Ureter (tissue), 1 donor: ENCODE measurements around the gene TEPSIN. TPM values are rescaled to one million over a fixed set of nuclear protein-coding genes. Genes with fewer than 3 reads are reported as not detected.

Source experiments
- DNase-seq: peaks from one replicate; pipeline ENCODE4 v3.0.0-alpha.2; 2020; ENCODE audit warnings: low spot score
- total RNA-seq: library from RNA; stranded (reverse); gene quantifications from one replicate; pipeline ENCODE4 v1.2.4, GENCODE V29; 2023
- donor health status: DM: yes; HTN: yes; CAD: no.

Gene TEPSIN
- total RNA-seq, 1 donor from 2014 or later: 37.1 TPM

DNA sequence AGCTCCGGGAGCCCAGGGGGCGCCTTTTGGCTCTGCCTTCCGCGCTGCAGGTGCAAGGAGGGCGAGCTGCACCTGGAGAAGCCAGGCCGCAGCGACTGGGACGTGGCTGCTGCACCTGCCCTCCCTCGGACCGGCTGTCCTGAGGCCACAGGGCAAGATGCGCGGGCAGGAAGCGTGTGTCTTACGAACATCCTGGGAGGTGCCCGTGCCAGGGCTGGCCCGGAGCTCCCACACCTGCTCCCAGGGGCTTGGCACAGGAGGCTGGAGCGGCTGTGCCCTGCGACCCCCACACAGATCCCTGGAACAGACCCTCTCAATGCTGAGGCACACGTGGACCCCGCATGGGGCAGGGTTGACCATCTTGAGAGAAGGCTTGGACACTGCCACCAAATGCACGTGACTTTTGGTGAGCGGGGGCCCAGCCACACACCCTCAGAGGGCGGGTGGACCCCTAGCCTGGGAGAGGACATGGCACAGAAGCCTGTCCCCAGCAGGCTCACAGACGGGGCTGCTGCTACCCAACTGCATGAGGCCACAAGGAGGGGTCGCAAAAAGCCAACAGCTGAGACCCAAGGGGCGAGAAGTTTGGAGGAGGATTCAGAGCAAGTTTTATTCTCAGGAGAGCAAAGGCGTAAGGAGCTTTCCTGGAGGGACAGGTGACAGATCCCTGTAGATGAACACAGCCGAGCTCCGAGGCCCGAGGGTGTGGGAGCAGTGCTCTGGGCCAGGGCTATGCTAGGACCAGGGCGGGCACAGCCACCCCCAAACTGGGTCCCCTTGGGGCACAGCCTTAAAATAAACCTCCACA is 11.6 kb upstream of the TEPSIN start:
- DNase-seq: no peak

DNA sequence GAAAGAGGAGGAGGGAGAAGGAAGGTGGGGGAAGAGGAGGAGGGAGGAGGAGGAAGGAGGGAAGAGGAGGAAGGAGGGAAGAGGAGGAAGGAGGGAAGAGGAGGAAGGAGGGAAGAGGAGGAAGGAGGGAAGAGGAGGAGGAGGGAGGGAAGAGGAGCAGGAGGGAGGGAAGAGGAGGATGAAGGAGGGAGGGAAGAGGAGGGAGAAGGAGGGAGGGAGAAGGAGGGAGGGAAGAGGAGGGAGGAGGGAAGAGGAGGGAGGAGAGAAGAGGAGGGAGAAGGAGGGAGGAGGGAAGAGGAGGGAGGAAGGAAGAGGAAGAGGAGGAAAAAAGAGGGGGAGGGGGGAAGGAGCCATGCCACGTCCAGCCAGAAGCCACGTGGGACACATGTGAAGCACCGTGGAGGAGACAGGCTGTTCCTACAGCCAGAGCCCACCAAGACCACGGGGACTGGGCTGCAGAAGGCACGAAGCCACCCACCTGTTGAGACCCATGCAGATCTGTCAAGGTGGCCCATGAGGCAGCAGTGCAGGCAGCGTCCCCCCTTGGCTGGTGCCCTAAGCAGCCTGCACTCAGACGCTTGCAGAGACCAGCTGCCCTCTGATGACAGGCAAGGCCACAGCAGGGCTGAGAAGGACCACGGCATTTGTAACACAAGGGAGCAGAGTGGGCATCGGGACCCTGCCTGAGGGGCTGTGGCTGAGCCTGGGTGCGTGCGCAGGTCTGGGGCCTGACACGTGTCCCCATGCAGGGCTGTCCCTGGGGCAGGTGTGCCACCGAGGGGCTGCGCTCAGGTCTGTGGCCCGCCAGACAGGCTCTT is 10.6 kb upstream of the TEPSIN start:
- no peak for DNase-seq

DNA sequence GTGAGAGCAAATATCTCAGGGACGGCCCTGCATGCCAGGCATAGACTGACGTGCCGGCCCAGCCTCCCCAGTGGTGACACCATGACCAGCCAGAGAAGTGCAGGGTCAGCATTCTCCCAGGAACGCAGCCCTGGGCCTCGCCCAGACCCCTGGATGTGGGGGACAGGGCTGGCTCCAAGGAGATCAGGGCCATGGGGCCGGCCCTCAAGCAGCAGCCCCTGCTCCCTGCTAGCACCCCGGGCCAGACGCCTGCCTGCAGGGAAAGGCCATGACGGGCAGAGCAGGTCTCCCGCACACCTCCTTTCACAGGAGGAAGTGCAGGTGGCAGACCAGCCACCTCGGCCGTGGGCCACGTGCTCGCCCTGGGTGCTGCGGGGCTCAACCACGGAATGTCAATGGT is 9.8 kb upstream of the TEPSIN start:
- no peak for DNase-seq

DNA sequence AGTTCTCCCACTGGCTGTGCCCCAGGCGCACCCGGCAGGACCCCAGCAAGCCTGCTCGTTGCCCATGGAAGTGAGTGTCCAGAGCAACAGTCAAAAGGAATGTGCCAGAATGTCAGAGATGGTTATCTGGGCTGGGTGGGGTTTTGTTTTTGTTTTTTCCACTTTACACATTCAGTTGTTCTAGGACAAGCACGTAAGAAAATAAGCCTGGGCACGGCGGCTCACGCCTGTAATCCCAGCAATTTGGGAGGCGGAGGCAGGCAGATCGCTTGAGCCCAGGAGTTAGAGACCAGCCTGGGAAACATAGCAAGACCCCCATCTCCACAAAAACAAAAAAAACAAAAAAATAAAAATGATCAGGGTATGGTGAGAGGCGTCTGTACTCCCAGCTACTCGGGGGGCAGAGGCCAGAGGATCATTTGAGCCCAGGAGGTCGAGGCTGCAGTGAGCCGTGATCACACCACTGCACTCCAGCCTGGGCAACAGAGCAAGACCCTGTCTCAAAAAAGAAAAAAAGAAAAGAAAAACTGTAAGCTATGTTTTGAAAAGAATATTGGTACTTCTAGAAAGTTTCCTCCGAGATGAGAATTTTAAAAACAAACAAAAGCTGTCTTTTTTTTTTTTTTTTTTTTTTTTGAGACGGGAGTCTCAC is 8.6 kb upstream of the TEPSIN start:
- DNase-seq: no peak

DNA sequence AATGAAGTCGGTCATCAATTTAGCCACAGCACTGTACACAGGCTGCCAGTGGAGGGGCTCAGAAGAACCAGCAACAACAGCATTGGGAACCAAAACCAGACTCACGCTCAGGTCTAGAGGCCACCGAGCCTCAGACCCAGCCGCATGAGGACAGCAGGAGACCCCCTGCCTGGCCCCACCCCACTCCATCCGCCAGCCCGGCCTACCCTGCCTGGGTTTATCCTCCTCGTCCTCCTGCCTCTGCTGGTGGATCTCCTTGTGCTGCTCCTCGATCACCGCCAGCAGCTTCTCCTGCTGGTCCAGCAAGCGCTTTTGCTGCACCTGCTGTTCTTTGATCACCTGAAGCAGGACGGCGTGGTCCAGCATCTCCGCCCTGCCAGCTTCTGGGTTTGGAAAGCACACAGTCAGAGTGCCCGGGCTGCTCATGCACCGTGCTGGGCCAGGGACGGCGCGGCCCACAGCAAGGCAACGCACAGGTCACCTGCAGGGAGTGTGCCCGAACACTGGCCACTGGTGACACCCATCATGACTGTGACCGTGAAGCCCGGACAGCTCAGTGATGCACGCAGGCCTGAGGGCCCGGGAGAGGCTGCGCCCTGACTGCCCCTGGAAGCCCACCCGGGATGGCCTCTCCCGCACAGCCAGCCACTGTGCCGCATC is 8.0 kb upstream of the TEPSIN start:
- DNase-seq: no peak

DNA sequence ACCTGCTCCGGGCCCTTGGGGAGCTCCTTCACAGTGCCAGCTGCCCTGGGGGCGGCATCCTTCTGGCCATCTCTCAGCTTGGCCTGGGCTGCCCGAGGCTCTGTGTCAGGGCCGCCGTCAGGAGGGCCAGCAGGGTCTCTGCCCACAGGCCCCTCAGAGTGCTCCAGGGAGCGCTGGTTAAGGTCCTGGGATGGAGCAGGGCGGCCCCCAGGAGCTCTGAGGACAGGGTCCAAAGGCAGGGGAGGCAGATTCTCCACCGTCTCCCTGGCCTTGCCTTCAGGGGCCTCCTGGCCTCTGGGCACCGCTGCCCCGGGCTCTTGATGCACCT is 7.5 kb upstream of the TEPSIN start:
- DNase-seq: no peak

DNA sequence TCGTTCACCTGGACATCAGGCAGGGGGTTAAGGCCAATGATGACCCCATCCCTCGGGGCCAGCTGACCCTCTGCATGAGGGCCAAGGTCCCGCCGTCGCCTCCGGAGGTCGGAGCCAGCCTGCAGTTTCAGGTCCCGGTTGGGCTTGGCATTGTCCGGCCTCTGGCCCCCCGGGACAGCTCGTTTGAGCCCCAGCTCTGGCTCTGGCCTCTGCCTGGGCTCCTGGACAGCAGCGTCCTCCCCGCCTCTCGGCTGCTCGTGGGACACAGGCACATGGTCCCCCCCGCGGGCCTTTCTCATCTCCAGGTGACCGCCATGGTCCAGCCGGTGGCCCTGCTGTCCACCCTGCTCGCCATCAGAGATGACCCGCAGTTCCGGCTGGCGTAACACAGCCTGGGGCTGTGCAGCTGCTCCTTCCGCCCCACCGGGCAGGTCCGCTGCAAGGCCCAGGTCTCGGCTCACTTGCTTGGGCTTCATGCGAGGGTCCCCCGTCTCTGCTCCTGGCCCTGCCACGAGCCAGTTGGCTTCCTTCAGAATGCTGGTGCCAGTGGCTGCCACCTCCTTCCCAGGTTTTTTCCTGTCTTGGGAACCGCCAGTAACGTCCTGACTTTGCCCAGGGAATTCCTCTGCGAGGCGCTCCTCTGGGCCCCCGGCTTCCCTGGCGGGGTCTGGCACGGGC is 6.9 kb upstream of the TEPSIN start:
- DNase-seq: no peak

DNA sequence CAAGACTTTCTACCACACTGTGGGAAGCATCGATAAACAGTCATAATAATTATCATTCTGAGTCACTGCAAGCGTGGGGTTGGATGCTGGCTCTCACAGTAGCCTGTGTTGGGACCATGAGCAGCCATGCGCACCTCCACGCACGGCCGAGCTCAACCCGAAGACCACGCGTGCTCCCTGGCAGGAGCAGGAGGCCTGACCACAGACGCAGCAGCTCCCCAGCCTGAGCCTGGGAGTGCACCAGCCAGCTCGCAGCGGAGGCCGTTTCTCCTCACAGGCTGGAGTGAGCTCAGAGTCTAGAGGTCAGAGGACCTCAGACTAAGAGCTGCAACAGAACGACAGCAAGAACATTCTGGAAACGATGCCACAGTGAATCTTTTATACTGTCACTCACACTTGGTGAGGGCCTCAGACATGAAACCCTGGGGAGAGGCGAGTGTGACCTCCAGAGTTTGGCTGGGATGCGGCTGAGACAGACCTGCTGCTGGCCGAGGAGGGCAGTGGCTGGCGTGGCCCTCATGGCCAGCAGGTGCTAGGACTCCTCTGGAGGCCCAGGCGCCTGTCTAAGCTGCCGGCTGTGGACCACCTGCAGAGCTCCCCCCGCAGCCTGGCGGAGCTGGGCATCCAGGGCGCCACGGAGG is 6.3 kb upstream of the TEPSIN start:
- DNase-seq: no peak

DNA sequence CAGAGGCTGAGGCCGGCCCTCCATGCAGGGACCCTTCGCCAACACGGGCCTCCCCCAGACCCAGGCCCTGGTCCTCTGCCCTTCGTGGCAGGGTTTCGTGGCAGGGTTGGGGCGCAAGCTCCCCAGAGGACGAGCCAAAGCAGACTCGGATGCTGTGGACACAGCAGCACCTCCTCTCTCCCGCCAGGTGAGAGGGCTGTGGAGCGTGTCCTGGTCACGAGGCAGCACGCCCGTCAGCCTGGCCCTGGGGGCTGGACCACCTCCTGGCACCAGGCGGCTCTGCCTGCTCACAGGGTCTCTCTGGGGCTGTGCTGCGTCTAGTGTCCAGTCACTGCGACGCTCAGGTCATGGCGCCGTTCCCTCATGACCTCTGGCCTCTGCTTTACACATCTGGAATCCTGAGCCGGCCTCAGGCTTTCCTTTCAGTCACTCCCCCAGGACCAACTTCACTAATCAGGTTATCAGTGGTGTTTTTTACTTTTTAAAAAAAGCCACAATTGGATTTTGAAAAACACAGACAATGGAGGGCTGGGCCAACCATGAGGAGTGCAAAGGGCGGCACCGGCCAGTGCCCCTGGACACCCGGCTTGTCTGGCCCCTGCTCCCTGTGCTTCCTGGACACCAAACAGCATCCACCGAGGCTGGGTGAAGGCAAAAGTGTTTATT is 5.6 kb upstream of the TEPSIN start:
- DNase-seq: no peak

DNA sequence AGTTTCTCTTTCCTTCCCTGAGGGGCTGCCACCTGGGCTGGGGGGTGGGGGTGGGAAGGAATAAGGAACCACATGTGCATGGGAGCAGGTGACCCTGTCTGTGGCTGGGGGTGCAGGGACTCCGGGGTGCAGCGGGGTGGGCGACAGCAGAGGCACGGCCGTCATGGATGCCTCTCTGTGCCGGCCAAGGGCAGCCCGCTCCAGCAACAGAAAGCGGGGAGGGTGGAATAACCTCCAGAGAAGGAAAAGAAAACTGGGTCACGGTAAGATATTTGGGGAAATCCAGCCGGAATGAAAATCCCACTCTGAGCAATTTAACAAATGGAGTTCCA is 4.4 kb upstream of the TEPSIN start:
- DNase-seq: no peak

DNA sequence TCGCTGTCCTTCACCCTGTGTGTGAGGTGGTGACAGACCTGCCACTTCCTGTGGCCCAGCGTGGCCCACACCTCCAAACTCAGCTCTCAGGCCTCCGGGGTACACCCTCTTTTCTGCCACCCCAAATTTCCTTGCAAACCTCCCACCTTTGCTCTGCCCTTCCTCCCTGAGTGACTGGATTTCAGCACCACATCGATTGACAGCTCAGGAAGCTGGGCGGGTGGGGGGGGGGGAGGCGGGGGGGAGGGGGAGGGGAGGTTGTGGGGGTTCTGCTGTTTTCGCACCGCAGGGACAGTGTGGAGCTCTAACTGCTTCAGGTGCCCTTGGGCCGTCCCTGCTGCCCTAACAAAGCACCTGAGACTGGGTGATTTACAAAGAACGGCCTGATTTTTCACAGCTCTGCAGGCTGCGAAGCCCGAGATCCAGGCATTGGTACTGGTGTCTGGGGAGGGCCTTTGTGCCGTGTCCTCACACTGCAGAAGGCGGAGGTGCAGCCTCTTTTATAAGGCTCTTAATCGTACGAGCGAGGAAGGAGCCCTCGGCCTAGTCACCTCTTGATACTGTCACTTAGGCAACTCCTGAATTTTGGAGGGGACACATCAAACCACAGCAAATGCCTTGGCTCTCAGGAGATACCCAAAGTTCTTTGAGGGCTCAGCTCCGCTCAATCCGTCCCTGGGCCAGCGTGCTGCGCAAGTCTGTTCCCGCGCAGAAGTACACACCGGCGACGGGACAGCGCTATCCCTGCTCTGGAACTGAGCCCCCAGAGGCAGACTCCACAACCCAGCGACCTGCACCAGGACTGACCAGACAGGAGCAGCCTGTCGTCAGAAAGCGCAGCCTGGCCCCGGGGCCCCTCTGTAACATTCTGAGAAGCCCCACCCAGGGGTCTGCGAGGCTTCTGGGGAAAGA is 3.8 kb upstream of the TEPSIN start:
- no peak for DNase-seq

DNA sequence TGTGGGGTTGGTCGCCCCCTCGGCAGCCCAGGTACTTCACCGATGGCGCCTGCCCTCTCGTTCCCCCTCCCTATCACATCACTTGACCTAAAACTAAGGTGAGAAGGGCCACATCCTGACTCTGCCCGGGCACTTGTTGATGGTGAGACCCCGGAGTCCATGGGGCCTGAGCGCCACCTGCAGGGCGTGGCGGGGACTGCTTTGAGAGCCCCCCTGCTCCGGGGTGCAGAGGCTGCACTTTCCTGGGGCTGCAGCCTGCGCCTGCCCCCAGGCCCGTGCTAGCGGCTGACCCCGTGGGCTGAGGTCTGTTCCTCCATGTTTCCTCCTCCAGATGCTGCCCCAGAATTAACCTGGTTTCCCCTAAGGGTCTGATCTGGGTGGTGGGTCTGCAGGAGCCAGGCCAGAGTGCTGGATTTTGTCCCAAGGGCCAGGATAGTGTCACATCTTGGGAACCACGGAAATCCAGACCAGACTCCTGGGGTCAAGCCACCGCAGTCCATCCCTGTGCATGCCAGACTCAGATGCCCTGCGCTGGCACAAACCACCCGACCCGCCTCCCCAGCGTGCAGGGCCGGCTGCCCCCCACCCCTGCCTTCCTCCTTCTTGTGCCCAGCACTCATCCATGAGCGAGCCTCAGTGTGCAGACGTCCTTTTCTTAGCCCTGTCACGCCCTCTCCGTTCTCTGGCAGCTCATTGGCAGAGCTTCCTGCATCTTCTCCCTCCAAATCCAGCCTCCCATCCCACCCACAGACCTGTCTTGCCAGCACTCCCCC is 3.0 kb upstream of the TEPSIN start:
- no peak for DNase-seq

DNA sequence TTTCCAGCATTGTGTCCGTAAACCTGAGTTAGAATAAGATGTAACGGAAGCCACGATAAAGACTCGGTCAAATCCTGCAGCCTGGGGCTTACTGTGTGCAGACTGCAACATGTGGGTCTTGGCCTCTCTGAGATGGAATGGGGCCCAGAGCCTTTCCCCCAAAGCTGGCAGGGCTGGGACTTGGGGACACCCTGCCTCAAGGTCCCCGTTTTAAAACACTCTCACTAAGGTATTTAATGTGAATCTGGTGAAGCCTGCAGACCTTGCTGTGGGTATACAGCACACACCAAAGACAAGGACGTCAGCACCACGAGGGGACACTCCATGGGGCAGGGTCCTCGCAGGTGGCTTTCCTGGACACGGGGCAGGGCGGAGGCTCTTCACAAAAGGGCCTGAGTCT is 2.3 kb upstream of the TEPSIN start:
- DNase-seq: no peak

DNA sequence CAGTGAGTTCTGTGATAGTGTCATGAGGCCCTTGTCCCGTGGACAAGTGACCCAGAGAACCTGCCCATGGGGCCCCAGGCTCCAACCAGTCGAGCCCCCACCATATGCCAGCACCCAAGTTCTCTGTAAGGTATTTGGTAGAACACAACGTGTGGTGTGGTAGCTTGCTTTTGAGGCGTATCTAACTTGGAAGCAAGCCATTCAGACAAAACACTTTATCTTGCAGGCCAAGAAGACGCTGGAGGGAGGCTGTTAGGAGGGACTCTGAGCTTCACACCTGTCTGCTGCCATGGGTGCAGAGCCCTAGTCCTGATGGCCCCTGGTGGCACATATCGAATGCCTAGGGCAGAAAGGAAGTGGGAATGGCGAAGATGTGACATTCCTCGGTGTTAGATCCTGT is 1.9 kb upstream of the TEPSIN start:
- DNase-seq: no peak

DNA sequence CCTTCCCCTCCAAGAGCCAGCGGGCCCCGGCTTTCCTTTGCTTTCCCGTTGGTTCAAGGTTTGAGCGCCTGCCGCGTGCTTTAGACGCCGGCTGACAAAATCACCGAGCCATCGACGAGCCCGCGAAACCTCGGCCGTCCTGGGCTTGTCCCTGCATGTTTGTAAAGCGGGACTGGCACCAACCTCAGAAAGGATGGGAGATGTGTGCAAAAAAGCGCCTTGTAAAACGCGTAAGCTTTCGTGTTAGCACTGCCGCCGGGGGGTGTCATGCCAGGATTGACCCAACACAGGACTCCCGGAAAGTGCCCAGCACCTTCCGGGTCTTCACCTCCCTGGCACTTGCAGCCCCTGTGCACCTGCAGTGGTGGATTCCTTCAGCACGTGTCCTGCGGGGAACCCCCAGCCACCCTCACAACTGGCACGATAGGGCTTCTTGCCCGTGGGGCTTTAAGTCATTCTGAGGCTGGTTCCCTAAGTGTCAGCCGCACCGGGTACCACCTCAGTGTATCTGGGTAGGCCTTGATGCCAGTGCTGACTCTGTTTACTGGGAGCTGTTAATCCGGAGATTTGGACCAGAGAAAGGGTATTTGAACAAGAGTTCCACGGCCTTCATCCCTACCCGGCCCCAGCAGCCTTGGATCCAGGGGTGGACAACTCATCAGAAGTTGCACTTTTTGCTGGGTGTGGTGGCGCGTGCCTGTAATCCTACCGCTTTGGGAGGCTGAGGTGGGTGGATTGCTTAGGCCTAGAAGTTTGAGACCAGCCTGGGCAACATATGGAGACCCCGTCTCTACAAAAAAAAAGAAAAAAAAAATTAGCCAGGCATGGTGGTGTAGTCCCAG is 1.1 kb upstream of the TEPSIN start:
- no peak for DNase-seq

DNA sequence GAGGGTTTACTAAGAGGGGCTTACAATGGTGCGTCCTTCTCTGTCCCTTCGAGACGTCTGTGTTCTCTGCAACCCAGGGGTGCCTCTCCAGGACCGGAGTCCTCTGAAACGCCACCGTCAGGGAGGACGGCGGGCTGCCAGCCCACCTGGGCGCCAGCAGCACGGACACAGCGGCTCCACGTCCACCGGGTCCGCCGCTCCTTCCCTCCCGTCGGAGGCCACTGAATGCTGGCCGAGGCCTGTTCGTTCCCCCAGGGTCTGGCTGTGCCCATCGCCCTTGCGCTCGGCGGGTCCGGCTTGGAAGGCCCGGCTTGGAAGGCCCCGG is 403 bp downstream of the TEPSIN start:
- DNase-seq: no peak

DNA sequence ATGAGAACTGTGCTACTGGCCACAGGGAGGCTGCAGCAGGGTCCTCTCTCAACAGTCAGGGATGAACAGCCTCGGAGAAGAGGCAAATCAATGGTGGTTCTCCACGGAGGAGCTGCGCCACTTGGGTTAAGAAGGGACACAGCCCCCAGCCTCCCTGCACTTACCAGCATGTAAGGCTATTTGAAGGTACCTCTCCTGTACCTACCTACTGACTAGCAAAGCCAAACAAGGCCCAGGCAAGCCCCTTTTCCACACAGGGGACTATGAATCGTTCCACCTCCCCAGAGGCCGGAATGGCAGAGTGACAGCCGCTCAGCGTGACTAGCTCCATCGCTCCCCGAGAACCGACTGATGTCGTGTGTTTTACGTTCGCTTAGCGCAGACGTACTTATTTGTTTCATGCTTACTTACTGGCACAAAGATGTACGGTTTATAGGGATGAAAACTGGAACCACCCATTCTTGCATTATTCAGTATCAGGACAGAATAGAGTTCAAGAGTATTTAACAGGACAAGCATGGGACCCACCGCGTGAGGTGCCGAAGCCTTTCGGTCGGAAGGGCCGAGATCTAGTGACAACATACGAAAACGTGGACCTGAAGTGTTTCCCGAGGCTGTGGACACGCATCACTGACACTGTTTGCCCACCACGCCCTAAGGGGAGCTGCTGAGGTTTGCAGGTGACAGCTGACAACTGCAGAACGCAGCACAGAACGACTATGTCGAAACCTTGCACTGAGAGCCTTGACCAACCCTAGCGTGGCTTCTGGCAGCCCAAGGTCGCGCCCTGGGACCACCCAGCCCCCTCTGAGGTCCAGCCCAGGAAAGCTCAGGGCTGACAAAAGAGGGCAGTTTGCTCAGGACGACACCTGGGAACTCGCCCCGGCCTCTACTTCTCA is 1.0 kb downstream of the TEPSIN start:
- no peak for DNase-seq
